RWPE1 (cell line): Measurements from ENCODE around the gene NAT8L.

Experiments
- CTCF ChIA-PET: fragments of 350-600 bp; sonication (Branson Sonifier 250); formaldehyde crosslinking; extraction: SDS; loops from one replicate; lab custom pipeline; 2021; lab: Yijun Ruan, JAX
- POLR2A ChIA-PET: fragments of 400-600 bp; formaldehyde crosslinking; extraction: SDS; loops from one replicate; lab custom pipeline; 2020; ENCODE audit warnings: antibody characterized with exemption; ENCODE audit not compliant: low non-redundant PET; lab: Yijun Ruan, JAX
- DNase-seq: peaks from one replicate; pipeline ENCODE4 v3.0.0; 2012; ENCODE audit warnings: low spot score
- H3K27ac ChIP-seq: fragments of 450-650 bp; 2 replicates; pipeline ENCODE4 v1.5.1; 2017
- CTCF ChIP-seq: fragments of 450-650 bp; conservative IDR thresholded peaks from 2 replicates; pipeline ENCODE4 v1.5.1; 2017; ENCODE audit warnings: low read depth, mild to moderate bottlenecking

The NAT8L gene

GRCh38 chr4:2116687-2117400 is 57.7 kb downstream of the NAT8L start:
- no peak for TF ChIP-seq CTCF
- ChIA-PET POLR2A (no interaction called here), CTCF (no interaction called here)
- DNase-seq: no peak
- no peak overlapping the region for H3K27ac ChIP-seq
